ENCODE data around the gene ABLIM1.

ABLIM1 gene

DNA sequence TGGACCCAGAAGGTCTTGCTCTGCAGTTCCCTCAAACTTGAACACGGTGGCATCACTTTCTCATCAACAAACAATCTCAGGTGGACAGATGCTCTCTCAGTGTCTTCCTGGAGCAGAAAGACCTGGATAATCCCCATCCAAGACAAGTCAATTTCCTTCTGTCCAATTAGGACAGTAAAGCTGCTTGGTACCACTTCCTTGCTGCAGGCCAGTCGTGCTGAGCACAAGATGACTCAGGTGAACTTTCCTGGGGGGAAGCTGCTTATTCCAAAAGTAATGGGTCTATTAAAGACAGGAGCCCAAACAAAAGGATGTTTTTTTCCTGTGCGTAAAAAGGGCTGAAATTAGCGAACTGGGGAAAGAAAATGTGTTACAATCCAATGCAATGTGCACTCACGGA is 146.2 kb downstream of the ABLIM1 start:
- DNase-seq = no peak

DNA sequence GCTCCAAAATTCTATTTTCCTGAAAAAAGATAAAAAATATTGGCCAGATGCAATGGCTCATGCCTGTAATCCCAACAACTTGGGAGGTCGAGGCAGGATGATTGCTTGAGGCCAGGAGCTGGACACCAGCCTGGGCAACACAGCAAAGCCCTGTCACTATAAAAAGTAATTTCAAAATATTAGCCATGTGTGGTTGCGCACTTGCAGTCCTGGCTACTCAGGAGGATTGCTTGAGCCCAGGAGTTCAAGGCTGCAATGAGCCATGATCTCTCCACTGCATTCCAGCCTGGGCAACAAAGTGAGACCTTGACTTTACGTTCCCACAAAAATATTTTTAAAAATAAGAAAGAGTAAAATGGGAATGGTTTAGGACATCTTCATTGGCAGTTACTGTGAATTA is 149.7 kb downstream of the ABLIM1 start:
- DNase-seq = no peak

DNA sequence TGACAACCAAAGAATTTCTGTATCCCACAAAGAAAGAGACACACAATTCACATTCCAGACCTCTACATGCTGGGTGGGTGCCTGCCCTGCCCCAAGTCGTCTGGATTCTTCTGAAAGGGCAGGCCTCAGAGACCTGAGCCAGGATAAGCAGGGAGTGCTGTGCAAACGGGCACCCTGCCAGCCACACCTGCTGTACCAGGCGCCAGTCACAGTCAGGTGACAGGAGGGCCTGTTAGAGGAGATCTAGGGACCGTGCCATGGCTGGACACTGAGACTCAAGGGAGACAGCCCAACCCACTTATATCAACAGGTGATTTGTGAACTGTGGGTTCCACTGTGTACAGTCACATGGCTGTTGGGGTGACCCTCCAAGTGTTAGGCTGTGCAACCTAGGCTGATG is 150.6 kb downstream of the ABLIM1 start:
- no peak for DNase-seq

GRCh38 chr10:114506871-114507385 is 151.1 kb downstream of the ABLIM1 start:
- no peak for DNase-seq

DNA sequence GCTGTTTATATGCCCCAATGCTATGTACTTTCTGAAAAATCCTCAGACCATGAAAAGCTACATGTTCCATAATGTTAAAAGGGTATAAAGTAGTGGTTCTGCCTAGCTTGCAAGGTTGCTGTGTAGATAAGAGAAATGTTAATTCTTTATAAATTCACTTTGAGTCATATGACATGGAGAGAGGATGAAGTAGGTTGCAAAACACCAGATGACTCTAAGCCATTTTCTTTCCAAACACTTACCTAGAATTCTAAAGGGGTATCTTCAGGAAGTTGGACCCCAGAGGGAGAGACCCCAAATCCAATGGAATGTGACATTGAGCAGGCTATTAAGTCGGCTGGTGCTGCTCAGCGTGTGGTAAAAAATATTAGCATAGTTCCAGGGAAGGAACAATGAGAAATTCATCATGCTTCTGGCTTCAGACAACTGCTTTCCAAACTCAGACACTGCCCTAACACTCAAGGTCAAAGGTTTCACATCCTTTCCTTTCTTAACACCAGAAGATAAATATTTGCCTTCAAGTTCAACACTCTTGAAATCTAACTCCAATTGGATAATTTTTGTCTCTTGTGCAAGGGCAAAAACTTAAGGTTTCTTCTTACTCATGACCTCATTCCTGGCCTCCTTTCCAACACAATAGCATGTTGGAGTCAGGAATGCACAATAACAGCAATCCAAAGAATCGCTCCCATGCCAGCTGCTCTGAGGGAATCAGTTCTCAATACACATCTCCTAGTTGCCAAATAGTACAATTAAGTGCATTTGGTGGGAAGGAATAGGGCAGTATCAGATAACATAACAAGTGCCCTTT is 153.1 kb downstream of the ABLIM1 start:
- no peak for DNase-seq

DNA sequence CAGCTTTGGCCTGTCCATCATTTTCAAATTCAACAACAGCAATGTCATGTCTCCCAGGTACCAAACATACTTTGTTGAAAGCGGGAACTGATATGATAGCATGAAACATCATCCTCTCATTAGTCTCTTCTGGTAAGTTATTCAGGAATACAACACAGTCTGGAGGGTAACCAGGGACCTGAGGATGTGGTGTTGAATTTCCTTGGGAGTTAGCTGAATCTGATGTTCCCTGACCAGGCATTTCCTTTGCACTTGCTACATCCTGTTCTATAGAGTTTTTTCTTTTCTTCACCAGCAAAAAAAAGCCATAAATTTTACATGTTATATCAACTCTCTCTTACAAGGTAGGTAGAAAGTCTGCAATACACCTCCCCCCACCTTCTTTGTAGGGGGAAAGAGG is 156.0 kb downstream of the ABLIM1 start:
- DNase-seq = no peak

DNA sequence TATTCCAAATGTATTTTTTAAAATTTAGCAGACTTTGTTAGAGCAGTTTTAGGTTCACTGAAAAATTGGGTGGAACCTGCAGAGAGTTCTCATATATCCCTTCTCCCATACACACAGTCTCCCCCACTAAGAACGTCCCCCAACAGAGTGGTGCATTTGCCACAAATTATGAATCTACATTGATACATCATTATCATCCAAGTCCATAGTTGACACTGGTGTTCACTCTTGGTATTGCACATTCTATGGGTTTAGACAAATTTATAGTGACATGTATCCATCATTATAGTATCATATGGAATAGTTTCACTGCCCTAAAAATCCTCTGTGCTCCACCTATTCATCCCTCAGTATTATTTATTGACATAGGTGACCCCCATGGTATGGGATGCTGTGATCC is 156.4 kb downstream of the ABLIM1 start:
- no peak for DNase-seq

DNA sequence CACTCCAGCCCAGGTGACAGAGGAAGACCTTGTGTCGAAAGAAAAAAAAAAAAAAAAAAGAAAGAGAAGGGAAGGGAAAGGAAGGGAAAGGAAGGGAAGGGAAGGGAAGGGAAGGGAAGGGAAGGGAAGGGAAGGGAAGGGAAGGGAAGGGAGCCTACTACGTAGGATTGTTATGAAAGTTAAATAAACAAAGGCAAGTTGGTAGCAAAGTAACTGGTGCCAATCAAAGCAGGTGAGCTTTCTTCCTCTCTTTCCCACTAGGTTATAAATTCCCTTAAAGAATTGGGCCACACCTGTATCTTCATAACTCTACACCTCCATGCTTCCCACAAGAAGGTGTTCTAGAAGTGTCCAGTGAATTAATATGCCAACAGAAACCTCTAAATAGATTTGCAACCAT is 157.4 kb downstream of the ABLIM1 start:
- DNase-seq = no peak

GRCh38 chr10:114499630-114500190 is 158.4 kb downstream of the ABLIM1 start:
- peak; percentile 42 for DNase-seq

GRCh38 chr10:114499116-114499515 is 159.0 kb downstream of the ABLIM1 start:
- no peak for DNase-seq

- DNase-seq = no peak
These were observed 159.5 kb downstream of the ABLIM1 start for GRCh38 chr10:114498413-114499111.

DNA sequence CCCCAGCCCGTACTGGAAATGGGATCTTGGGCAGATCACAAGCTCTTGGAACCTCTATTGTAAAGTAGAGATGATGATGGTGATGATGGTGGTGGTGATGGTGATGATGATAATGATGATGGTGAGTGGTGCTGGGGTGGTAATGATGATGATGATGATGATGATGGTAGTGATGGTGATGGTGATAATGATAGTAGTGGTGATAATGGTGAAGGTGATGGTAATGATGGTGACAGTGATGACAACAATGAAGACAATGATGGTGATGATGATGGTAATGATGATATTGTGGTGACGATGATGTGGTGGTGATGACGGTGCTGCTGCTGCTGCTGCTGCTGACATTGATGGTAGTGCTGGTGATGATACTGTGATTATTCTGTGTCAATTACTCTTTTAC is 162.8 kb downstream of the ABLIM1 start:
- DNase-seq = no peak

DNA sequence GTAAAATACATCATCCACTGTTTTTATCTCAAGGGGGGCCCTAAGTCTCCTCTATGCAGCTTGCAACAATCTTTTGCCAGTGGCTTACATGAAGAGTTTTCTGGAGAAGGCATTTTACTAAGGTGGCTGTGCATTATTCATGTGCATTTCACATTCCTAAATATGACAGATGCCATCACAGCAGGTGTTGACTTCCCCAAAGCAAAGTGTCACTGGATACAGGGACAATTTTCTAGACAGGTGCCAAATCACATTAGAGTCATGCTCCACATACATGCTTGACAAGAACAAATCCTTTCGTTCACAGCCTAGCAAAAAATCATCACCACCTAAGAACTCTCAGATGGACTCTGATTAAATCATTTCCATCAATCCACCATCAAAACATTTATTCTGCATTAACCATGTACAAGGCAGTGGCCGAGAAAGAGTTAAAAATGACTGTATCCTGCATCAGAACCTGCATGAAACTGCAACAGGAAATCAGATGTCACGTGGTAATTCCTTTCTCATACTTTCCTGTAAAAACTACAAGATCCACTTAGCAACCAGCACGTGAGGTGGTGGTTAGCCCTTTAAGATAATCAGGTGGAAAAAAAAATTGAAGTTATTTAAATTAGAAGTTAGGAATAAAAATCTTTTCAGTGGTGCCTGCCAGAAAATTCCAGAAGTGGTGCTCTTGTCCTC is 165.6 kb downstream of the ABLIM1 start:
- DNase-seq = peak; percentile 31

- no peak for DNase-seq
These were observed 166.1 kb downstream of the ABLIM1 start for GRCh38 chr10:114491933-114492332.

DNA sequence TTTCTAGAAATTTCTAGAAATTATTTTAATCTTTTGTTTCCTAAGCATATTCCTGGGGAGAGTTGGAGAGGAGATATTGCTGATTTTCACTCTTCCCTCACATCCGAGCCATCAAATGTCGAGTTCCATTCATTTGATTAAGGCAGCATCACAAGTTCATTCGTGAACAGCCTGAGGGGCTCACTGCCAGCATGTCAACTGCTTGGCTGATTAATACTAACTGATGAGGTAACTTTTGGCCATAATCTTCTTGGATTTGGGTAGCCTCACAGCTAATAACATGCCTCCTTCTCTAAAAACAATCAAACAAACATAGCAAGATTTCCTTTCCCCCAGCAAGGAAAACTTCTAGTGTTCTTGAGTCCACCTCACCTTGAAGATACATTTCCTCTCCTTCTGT is 166.7 kb downstream of the ABLIM1 start:
- DNase-seq = no peak

DNA sequence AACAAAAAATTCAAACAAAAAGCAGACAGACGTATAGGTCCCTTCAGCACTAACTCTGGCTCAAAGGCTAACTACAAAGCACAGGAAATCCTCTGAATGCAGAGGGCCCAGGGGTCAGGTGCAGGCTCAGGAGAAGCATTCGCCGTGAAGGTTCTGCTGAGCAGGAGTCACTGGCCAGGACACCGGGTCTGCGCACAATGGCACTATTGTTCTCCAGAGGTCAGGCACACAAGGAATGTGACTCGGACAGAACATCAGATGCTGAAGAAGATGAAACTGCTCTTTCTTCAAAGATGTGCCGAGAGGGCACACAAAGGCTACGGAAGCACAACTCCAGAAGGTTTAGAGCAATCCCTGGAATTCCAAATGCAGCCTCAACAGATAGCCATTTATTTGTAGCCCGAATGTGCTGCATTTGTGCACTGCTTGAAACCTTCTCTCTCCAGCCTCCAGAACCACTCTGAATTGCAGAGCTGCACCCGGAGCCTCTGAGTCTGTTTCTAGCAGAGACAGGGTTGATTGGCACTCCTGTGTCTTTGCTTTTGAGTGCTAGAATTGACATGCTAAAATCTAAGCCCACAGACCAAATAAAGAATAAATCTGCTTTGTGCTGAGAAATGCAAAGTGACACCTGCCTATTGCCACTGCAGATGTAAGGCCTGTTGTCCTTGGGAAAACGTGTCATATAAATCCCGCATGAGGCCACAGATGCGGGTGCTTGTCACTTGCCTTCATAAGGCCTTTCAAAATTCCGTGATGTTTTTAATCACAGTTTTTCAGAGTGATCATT is 168.4 kb downstream of the ABLIM1 start:
- no peak for DNase-seq

DNA sequence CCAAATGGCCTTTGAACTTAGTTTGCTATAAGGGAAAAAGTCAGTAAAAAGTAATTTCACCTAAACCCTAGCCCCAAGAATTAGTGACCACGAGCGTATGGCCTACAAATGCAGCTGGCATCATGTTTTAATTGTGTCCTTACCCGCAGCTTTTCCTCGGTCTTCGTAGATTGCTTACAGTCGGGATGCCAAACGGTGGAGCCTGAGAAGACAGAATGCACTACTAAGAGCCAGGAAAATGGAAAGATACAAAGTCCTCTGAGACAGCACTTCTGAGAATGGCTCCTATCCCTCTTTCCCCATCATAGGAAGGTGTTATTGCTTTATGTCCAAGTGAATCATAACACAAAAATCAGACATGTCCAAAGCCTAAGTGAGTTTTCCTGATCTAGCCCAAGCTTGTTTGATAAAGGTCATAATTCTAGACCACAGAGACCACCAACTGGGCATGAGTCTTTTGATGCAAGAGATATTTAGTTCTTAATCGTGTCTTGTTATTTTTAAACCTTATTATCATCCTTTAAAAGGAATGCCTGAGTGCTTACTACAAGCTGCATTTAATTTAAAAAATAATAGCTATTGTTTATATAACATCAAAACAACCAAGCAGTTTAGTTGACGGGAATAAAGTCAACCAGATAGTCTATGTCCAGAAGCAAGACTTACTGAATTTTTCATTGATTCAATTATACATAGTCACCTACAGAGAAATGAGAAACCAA is 170.1 kb downstream of the ABLIM1 start:
- no peak for DNase-seq

DNA sequence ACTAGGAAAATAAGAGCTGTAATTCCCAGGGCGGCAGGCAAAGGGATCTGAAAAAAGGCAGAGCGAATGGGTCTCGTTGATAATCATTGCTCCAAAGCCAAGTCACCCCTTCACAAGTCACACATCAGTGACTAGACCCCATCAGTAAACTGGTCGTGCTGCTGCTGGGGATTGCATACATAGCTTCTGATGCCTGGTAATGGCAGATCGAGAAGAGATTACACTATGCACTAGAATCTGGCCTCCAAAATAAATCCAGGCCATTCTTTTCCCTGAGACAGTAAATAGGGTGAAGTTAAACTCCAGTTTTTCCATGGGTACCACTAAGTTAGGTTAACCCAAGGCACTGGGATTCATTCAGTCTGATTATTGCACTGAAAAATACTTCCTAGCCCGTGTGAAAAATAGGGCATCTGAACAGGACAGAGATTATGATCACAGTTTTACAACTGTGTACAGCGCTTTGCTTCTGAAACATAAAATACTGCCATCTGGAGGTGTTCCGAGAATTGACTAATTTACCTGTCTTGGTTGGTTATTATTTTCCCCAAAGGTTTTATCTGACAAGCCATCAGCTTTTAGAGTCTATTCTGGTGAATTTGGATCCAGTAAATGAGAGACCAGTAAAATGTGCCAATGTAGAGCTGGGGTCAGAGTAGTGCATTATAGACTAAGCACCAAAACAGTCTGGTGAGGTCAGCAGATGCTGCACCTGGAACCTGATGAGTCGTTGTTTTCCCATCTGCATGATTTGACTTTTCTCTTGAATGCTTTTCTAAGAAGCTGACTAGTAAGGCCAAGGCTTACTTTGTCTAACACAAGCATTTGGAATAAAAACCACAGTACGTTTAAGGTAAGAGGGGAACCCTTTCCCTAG is 170.9 kb downstream of the ABLIM1 start:
- DNase-seq = no peak

- DNase-seq = no peak
These were observed 172.2 kb downstream of the ABLIM1 start for GRCh38 chr10:114485696-114486400.

- no peak for DNase-seq
These were observed 174.5 kb downstream of the ABLIM1 start for GRCh38 chr10:114483575-114483974.
